Measurements from ENCODE around the gene SUFU. TPM values are rescaled to one million over a fixed set of nuclear protein-coding genes. Genes with fewer than 3 reads are reported as not detected.

SUFU gene
- total and polyA plus RNA-seq, 2 of the 4 experiments (the other 2 are of a cell fraction), result 2.2 to 11.0 TPM

DNA sequence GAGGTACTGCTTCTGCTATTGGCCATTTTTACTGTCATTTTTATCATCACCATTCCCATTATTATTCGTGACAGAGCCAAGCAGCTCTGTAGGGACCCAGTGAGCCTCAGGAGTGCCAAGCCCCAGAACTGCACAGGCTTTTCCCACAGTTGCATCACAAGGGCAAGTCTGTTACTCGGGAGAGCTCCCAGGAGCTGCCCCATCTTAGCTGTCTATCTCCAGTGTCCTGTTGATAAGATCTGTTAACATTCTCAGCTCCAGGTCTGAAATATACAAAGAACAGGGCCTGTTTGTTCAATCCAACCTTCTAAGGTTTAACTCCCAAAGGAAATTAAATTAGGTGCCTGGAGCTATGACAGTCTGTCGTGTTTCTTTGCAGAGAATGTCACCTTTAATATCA lies 120.3 kb downstream of the SUFU start:
- no peak overlapping the region for H3K4ac ChIP-seq (ENCODE audit: low read depth, low read length)
- H3K27me3 ChIP-seq (ENCODE audit: control insufficient read depth, insufficient read depth, low read length), result no peaks in the 10 kb centered on the region
- H3K4me1 ChIP-seq (ENCODE audit: control insufficient read depth, insufficient read depth, low read length), result peaks cover 54% of the 10 kb centered on the region
- peaks cover 12 to 49% of the 10 kb centered on the region in 2 experiments for H3K79me1 ChIP-seq (ENCODE audit: low read depth in 1 of 2, low read length in 2 of 2)
- no peak overlapping the region for H3K56ac ChIP-seq (ENCODE audit: extremely low read depth, insufficient read depth, low read length)
- H2AK9ac ChIP-seq (replicated peaks; ENCODE audit: low read depth, low read length, poor library complexity), result no peak overlapping the region
- no peak for ATAC-seq (ENCODE audit: low read depth)
- H3K9ac ChIP-seq (ENCODE audit: low read depth, low read length), result no peak overlapping the region
- peaks cover 44% of the 10 kb centered on the region for H3K9me1 ChIP-seq (ENCODE audit: insufficient read depth, low read length)
- no peak overlapping the region for H3K18ac ChIP-seq (ENCODE audit: low read depth, low read length)
- CTCF ChIA-PET, result interaction anchor here (0.9 kb wide), 1 partner anchor 9 kb away, joined by 3 read pairs; no protein-coding TSS in a partner anchor
- H2BK120ac ChIP-seq (ENCODE audit: low read depth, low read length), result no peak overlapping the region
- peak overlapping the region; percentile 40; the same call in 1 of the 2 replicates for H2AK5ac ChIP-seq (ENCODE audit: low read depth, low read length)
- H2BK15ac ChIP-seq (ENCODE audit: low read depth, low read length), result no peak overlapping the region
- no peak overlapping the region for H4K8ac ChIP-seq (ENCODE audit: low read depth in 2 of 2, low read length in 2 of 2)
- peaks cover 2% of the 10 kb centered on the region; the same call in 1 of the 2 replicates for H3K36me3 ChIP-seq (ENCODE audit: control insufficient read depth, insufficient read depth, low read length)
- BruUV-seq (replicated peaks), result no TSS peak
- H4K20me1 ChIP-seq (ENCODE audit: insufficient read depth, low read length), result no peaks in the 10 kb centered on the region
- H3K9me3 ChIP-seq (ENCODE audit: control insufficient read depth, insufficient read depth, low read length), result no peaks in the 10 kb centered on the region
- POLR2A ChIA-PET (ENCODE audit: unreplicated experiment), result no interaction called here
- intact Hi-C loops (cut with micrococcal nuclease) (no loop called here), in situ Hi-C loops (cut with MboI; ENCODE audit: low sequenced_read_pairs) (no loop called here), dilution Hi-C loops (cut with HindIII; ENCODE audit: low sequenced_read_pairs, unreplicated experiment) (no loop called here)
- H2BK20ac ChIP-seq (ENCODE audit: low read depth, low read length), result no peak overlapping the region
- H3K27ac ChIP-seq (ENCODE audit: insufficient read depth, low read length), result no peak overlapping the region
- no peak overlapping the region for H3K14ac ChIP-seq (replicated peaks; ENCODE audit: low read depth, low read length)
- no peak overlapping the region for H4K5ac ChIP-seq (ENCODE audit: low read depth, low read length)
- no CpG with 5 or more reads among the region's 3 CpGs for WGBS, 2 experiments (ENCODE audit: extremely low coverage in 2 of 2, insufficient read length in 1 of 2)
- H2BK5ac ChIP-seq (ENCODE audit: low read depth, low read length, poor library complexity, severe bottlenecking), result no peak overlapping the region
- no peak overlapping the region for H3K4me3 ChIP-seq (ENCODE audit: insufficient read depth, low read depth, low read length)
- no peak overlapping the region for H3K4me2 ChIP-seq (ENCODE audit: low read depth, low read length)
- H3K23ac ChIP-seq (ENCODE audit: low read depth, low read length), result no peak overlapping the region
- DNase-seq, result no peak
- TF ChIP-seq, protein P1, sequence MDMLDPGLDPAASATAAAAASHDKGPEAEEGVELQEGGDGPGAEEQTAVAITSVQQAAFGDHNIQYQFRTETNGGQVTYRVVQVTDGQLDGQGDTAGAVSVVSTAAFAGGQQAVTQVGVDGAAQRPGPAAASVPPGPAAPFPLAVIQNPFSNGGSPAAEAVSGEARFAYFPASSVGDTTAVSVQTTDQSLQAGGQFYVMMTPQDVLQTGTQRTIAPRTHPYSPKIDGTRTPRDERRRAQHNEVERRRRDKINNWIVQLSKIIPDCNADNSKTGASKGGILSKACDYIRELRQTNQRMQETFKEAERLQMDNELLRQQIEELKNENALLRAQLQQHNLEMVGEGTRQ (IDR thresholded peaks at IDR 0.05; ENCODE audit: low read depth, low read length), result no peak
- TF ChIP-seq MAFK (IDR thresholded peaks at IDR 0.05; ENCODE audit: low read depth, low read length) (no peak), RFX5 (IDR thresholded peaks at IDR 0.05; ENCODE audit: low read depth, low read length) (no peak), BHLHE40 (IDR thresholded peaks at IDR 0.05; ENCODE audit: low read depth, low read length) (no peak), POLR2A (IDR thresholded peaks at IDR 0.05; ENCODE audit: low read depth, low read length) (no peak), CEBPB (IDR thresholded peaks at IDR 0.05; ENCODE audit: low read depth, low read length) (no peak), MXI1 (IDR thresholded peaks at IDR 0.05; ENCODE audit: borderline replicate concordance, low read depth, low read length) (no peak), RCOR1 (IDR thresholded peaks at IDR 0.05; ENCODE audit: insufficient replicate concordance, low read length) (no peak), RAD21 (IDR thresholded peaks at IDR 0.05; ENCODE audit: low read length) (no peak)
- TF ChIP-seq, protein P2, sequence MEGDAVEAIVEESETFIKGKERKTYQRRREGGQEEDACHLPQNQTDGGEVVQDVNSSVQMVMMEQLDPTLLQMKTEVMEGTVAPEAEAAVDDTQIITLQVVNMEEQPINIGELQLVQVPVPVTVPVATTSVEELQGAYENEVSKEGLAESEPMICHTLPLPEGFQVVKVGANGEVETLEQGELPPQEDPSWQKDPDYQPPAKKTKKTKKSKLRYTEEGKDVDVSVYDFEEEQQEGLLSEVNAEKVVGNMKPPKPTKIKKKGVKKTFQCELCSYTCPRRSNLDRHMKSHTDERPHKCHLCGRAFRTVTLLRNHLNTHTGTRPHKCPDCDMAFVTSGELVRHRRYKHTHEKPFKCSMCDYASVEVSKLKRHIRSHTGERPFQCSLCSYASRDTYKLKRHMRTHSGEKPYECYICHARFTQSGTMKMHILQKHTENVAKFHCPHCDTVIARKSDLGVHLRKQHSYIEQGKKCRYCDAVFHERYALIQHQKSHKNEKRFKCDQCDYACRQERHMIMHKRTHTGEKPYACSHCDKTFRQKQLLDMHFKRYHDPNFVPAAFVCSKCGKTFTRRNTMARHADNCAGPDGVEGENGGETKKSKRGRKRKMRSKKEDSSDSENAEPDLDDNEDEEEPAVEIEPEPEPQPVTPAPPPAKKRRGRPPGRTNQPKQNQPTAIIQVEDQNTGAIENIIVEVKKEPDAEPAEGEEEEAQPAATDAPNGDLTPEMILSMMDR (conservative IDR thresholded peaks at IDR 0.05; ENCODE audit: low read depth, low read length), result no peak
- H2AFZ ChIP-seq (replicated peaks; ENCODE audit: low read length, poor library complexity), result no peak overlapping the region
- no peak overlapping the region for H4K91ac ChIP-seq (ENCODE audit: insufficient read depth, low read depth, low read length)

Data from IMR-90 (cell line).